Body of pancreas (tissue), 4 donors: ENCODE results near the gene TEX101.

ENCODE experiments used
- CTCF ChIP-seq, 7 experiments: fragments of 450-650 bp in 4 of 7; fragments of 200-600 bp in 3 of 7; sonication (generic) in 3 of 7; IDR thresholded peaks; one replicate each; pipeline ENCODE4 v1.5.1; 2016 to 2019; ENCODE audit warnings: antibody characterized with exemption in 7 of 7
- POLR2A ChIP-seq, 3 donors: fragments of 450-650 bp; IDR thresholded peaks; one replicate each; pipeline ENCODE4 v1.6.1; 2016; ENCODE audit warnings: antibody characterized with exemption in 3 of 3, mild to moderate bottlenecking in 2 of 3

- TF ChIP-seq CTCF (IDR thresholded peaks at IDR 0.05) (no peak), POLR2A (IDR thresholded peaks at IDR 0.05) (peak in 2 of 3 donors; percentile 7 to 55)
Observed at GRCh38 chr19:43462785-43463380, 48.2 kb downstream of the TEX101 start.
